Keratinocyte (primary cell): ENCODE measurements around the gene DFFA.

Experiments
- EZH2 ChIP-seq: IDR thresholded peaks from one replicate; pipeline ENCODE4 v1.6.1; 2012; ENCODE audit warnings: inconsistent platforms, mild to moderate bottlenecking, low read length, moderate library complexity
- TF ChIP-seq, protein P1 (sequence below), 3 experiments: IDR thresholded peaks in 1 of 3; conservative IDR thresholded peaks in 1 of 3; optimal IDR thresholded peaks in 1 of 3; 2 replicates in 2 of 3; 3 replicates in 1 of 3; pipeline versions ENCODE3 to v1.5.1; 2011; ENCODE audit warnings: low read length in 3 of 3, mild to moderate bottlenecking in 3 of 3, moderate library complexity in 2 of 3, control low read depth in 1 of 3, inconsistent platforms in 1 of 3; ENCODE audit not compliant: insufficient read depth in 2 of 3; ENCODE audit errors: extremely low read depth in 1 of 3

DNA sequence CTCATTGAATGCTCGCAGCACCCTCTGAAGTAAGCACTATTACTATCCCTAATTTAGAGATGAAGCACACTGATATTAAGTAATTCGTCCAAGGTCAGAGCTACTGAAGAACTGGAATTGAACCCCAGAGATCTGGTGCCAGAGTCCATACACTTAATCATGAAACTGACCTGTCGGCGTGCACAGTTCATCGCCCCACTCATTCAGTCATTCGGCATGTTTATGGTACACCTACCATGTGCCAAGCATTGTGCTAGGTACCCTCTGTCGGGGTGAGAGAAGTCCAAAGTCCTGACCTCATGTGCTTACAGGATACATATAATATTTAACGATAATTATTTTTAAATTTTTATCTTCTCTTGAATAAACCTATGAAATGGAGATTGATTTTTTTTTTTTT is 47.7 kb downstream of the DFFA start:
- TF ChIP-seq, protein P1, sequence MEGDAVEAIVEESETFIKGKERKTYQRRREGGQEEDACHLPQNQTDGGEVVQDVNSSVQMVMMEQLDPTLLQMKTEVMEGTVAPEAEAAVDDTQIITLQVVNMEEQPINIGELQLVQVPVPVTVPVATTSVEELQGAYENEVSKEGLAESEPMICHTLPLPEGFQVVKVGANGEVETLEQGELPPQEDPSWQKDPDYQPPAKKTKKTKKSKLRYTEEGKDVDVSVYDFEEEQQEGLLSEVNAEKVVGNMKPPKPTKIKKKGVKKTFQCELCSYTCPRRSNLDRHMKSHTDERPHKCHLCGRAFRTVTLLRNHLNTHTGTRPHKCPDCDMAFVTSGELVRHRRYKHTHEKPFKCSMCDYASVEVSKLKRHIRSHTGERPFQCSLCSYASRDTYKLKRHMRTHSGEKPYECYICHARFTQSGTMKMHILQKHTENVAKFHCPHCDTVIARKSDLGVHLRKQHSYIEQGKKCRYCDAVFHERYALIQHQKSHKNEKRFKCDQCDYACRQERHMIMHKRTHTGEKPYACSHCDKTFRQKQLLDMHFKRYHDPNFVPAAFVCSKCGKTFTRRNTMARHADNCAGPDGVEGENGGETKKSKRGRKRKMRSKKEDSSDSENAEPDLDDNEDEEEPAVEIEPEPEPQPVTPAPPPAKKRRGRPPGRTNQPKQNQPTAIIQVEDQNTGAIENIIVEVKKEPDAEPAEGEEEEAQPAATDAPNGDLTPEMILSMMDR (optimal IDR thresholded peaks at IDR 0.05 in 1 of 3, IDR thresholded peaks at IDR 0.05 in 1 of 3, conservative IDR thresholded peaks at IDR 0.05 in 1 of 3; ENCODE audit: extremely low read depth in 1 of 3, insufficient read depth in 2 of 3, low read length in 3 of 3): no peak
- TF ChIP-seq EZH2: no peak
